ENCODE results near the gene TXN. TPM values are rescaled to one million over a fixed set of nuclear protein-coding genes. Genes with fewer than 3 reads are reported as not detected.

TXN gene
- 120 TPM for polyA plus RNA-seq

- Mint-ChIP-seq H3K36me3 (no peaks in the 10 kb centered on the region), H3K4me1 (peaks cover 16 to 29% (median 23%) of the 10 kb centered on the region in 3 donors), H3K9me3 (no peaks in the 10 kb centered on the region), H3K27me3 (no peaks in the 10 kb centered on the region), H3K4me3 (peak within 1 kb of the TSS; percentile 88 to 98 (median 98)), H3K27ac (peak within 1 kb of the TSS; percentile 83 to 95 (median 93))
These were observed at the start of gene TXN for GRCh38 chr9:110256380-110257096. Gene TXN (minus strand): TSS chr9:110256507. CDS start chr9:110256435, 72 bp downstream.

GRCh38 chr9:110303133-110303532, 46.8 kb upstream of the TXN start:
- Mint-ChIP-seq H3K4me3 (no peak overlapping the region), H3K9me3 (no peaks in the 10 kb centered on the region), H3K36me3 (peaks cover 2% of the 10 kb centered on the region), H3K27me3 (peaks cover 6% of the 10 kb centered on the region), H3K27ac (no peak overlapping the region), H3K4me1 (peaks cover under 1 to 10% (median 4%) of the 10 kb centered on the region in 3 donors)

DNA sequence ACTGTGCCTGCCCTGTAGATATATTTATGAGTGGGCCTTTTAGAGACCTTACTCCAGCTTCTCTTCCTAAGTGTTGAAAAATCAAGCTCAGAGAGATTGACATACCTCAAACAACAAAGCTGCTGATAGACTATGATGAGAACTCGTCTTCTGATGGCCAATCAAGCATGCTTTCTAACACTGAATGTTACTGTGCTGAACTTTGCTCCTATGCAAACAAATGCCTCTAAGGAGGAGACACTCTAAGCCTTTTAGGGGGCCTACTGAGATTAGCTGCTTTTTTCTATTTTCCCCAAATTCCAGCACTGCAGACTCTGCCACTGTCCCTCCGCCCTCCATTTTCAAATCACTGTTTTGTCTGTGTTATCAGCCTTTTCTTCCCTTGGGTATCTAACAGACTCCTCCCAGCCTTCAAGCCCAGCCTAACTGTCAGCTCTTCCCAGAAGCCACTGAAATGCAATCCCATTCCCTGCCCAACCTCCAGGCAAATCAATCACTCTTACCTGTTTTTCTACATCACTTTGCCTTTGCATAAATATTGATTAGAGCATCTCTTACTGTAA, 41.8 kb upstream of the TXN start:
- Mint-ChIP-seq H3K27me3 (peaks cover 5% of the 10 kb centered on the region), H3K27ac (no peak overlapping the region), H3K36me3 (no peaks in the 10 kb centered on the region), H3K4me3 (no peak overlapping the region), H3K9me3 (peaks cover 0 to 1% (median 0%) of the 10 kb centered on the region in 3 donors), H3K4me1 (no peaks in the 10 kb centered on the region)

- Mint-ChIP-seq H3K36me3 (no peaks in the 10 kb centered on the region), H3K27ac (no peak overlapping the region), H3K27me3 (peaks cover 3% of the 10 kb centered on the region), H3K4me3 (no peak overlapping the region), H3K9me3 (peaks cover 0 to 1% (median 0%) of the 10 kb centered on the region in 3 donors), H3K4me1 (no peaks in the 10 kb centered on the region)
These were observed 36.9 kb upstream of the TXN start for GRCh38 chr9:110293248-110293647.

DNA sequence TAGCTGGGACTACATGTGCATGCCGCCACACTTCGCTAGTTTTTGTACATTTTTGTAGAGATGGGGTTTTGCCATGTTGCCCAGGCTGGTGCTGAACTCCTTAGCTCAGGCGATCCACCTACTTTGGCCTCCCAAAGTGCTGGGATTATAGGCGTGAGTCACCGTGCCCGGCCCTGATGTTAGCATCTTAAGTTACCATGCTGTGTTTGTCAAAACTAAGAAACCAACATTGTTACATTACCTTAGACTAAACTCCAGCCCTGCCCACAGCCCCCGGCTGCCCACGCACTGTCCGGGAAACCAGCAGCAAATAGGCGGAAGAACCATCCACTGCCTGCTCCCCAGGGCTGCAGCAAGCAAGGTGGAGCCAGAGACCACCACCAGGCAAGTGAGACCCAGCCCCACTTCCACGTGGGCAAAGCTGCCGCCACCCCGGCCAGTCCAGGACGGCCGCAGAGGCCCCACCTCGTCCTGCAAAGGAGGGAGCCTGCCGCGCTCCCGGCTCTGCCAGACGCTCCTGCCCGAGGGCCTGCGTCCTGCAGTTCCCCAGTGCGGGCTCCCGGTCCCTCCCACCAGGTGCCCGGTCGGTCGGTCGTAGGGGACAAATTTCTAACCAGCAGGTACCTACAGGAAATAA, 35.7 kb upstream of the TXN start:
- Mint-ChIP-seq H3K4me3 (no peak overlapping the region), H3K36me3 (no peaks in the 10 kb centered on the region), H3K27ac (no peak overlapping the region), H3K4me1 (no peaks in the 10 kb centered on the region), H3K27me3 (peaks cover 3% of the 10 kb centered on the region), H3K9me3 (peaks cover 0 to 1% (median 0%) of the 10 kb centered on the region in 3 donors)

DNA sequence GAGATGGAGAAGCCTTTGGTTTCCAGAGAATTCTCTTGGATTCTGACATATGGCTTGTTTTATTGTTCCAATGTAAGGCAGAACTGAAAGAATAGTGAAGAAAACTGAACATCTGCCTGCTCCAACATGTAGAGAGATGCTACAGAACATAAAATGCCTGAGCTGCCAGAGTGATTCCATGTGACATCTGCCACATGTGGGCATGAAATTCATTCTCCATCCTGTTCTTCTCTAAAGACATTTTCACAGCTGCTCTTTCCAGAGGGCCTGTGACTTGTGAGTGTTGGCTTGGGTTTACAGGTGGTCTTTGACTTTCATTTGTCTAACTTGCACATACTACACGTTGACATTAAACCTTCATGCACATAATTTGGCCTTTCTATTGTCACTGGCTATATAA, 33.7 kb upstream of the TXN start:
- H3K27me3 Mint-ChIP-seq, result peaks cover 3% of the 10 kb centered on the region
- H3K9me3 Mint-ChIP-seq, result peaks cover 0 to 1% (median 0%) of the 10 kb centered on the region in 3 donors
- no peak overlapping the region for H3K27ac Mint-ChIP-seq
- no peaks in the 10 kb centered on the region for H3K36me3 Mint-ChIP-seq
- no peaks in the 10 kb centered on the region for H3K4me1 Mint-ChIP-seq
- H3K4me3 Mint-ChIP-seq, result no peak overlapping the region

DNA sequence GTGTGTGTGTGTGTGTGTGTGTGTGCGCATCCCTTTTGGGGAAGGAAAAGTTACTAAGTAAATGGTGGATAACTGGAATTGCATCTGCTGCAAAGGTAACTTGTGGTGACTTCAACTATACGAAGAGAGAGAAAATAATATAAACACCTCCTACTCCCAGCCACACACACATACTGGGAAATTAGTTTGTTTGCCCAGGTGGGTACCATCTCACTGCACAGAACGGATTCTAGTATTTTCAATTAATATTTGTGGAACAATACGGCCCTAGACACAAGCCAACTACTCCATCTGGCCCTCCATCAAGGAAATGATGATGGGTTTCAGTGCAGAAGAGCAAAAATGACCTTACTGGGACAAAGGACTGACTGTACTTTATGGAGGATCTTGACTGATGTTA, 32.2 kb upstream of the TXN start:
- H3K9me3 Mint-ChIP-seq, result peaks cover 0 to 1% (median 0%) of the 10 kb centered on the region in 3 donors
- peaks cover 5% of the 10 kb centered on the region for H3K27me3 Mint-ChIP-seq
- no peaks in the 10 kb centered on the region for H3K4me1 Mint-ChIP-seq

GRCh38 chr9:110287289-110287680, 31.0 kb upstream of the TXN start:
- Mint-ChIP-seq H3K36me3 (no peaks in the 10 kb centered on the region), H3K4me1 (peaks cover 0 to 1% (median 0%) of the 10 kb centered on the region in 3 donors), H3K4me3 (no peak overlapping the region)

More for the DNA sequence above, 32.2 kb upstream of the TXN start:
- Mint-ChIP-seq H3K4me3 (no peak overlapping the region), H3K36me3 (no peaks in the 10 kb centered on the region), H3K27ac (no peak overlapping the region)

DNA sequence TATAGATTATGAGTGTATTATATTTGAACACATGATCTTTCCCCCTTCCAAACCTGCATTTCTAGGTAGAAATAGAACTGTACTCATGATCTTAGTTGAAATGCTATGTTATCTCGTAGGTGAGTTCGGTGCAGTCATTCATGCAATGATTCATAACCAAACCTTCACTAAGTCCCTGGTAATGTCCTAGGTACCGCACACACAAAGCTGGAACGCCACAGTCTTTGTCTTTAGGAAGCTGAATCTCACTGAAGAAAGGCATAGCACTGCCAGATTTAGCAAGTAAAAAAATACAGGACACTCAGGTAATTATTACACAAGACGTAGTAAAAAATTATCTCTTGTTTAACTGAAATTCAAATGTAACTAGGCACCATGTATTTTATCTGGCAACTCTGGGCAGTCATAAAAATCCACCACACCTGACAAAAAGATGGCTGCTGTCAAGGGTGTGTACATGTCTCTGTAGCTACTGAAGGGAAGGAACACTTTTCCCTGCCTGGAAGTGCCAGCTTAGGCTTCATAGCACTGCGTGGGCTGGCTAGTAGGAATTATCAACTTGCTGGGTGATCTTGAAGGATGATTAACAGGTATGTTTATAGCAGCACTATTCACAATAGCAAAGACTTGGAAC, 28.0 kb upstream of the TXN start:
- Mint-ChIP-seq H3K9me3 (no peaks in the 10 kb centered on the region), H3K27me3 (peaks cover 5% of the 10 kb centered on the region), H3K4me3 (no peak overlapping the region), H3K27ac (no peak overlapping the region), H3K36me3 (no peaks in the 10 kb centered on the region), H3K4me1 (peaks cover 0 to 1% (median 0%) of the 10 kb centered on the region in 3 donors)

More at GRCh38 chr9:110287289-110287680, 31.0 kb upstream of the TXN start:
- Mint-ChIP-seq H3K27me3 (peaks cover 5% of the 10 kb centered on the region), H3K27ac (no peak overlapping the region), H3K9me3 (no peaks in the 10 kb centered on the region)

DNA sequence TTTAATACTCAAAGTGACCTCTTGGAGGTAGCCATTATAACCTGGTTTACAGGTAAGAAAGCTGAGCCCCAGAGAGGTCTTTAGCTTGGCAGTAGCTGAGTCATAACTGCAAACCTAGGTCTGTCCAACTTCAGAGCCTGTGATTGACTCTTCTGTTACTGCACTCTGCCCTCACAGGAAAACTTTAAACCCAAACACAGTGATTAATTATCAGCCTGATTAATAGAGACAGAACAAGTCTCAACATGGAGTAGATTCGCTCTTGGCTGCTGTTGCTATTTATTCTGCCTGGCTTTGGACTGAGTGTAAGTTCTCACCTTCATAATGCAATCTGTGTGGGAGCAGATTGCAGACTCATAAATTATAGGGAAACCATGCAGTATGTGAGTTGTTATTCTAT, 27.4 kb upstream of the TXN start:
- no peaks in the 10 kb centered on the region for H3K9me3 Mint-ChIP-seq
- H3K27me3 Mint-ChIP-seq, result peaks cover 5% of the 10 kb centered on the region
- H3K4me1 Mint-ChIP-seq, result peaks cover 0 to 1% (median 0%) of the 10 kb centered on the region in 3 donors
- H3K4me3 Mint-ChIP-seq, result no peak overlapping the region
- no peaks in the 10 kb centered on the region for H3K36me3 Mint-ChIP-seq
- H3K27ac Mint-ChIP-seq, result no peak overlapping the region

DNA sequence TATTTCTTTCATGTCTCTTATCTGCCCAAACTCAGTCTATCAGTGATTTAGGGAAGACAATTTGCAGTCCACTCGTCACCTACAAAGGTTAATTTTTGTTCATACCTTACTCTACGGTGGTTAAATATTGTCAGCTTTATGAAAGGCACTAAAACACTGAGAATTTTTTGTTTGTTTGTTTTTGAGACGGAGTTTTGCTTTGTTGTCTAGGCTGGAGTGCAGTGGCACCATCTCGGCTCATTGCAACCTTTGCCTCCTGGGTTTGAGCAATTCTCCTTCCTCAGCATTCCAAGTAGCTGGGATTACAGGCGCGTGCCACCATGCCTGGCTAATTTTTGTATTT, 26.4 kb upstream of the TXN start:
- peaks cover 5% of the 10 kb centered on the region for H3K27me3 Mint-ChIP-seq
- H3K27ac Mint-ChIP-seq, result no peak overlapping the region
- no peak overlapping the region for H3K4me3 Mint-ChIP-seq
- peaks cover 0 to 1% (median 0%) of the 10 kb centered on the region in 3 donors for H3K4me1 Mint-ChIP-seq
- H3K36me3 Mint-ChIP-seq, result no peaks in the 10 kb centered on the region
- no peaks in the 10 kb centered on the region for H3K9me3 Mint-ChIP-seq

GRCh38 chr9:110282018-110282738, 25.9 kb upstream of the TXN start:
- peaks cover 0 to 1% (median 0%) of the 10 kb centered on the region in 3 donors for H3K4me1 Mint-ChIP-seq
- H3K27ac Mint-ChIP-seq, result no peak overlapping the region
- H3K4me3 Mint-ChIP-seq, result no peak overlapping the region
- H3K9me3 Mint-ChIP-seq, result no peaks in the 10 kb centered on the region
- peaks cover 5% of the 10 kb centered on the region for H3K27me3 Mint-ChIP-seq
- H3K36me3 Mint-ChIP-seq, result no peaks in the 10 kb centered on the region

- Mint-ChIP-seq H3K4me1 (peaks cover 0 to 1% (median 0%) of the 10 kb centered on the region in 3 donors), H3K27ac (no peak overlapping the region), H3K27me3 (peaks cover 6% of the 10 kb centered on the region), H3K4me3 (no peak overlapping the region), H3K9me3 (no peaks in the 10 kb centered on the region), H3K36me3 (no peaks in the 10 kb centered on the region)
These were observed 21.9 kb upstream of the TXN start for GRCh38 chr9:110278080-110278707.

DNA sequence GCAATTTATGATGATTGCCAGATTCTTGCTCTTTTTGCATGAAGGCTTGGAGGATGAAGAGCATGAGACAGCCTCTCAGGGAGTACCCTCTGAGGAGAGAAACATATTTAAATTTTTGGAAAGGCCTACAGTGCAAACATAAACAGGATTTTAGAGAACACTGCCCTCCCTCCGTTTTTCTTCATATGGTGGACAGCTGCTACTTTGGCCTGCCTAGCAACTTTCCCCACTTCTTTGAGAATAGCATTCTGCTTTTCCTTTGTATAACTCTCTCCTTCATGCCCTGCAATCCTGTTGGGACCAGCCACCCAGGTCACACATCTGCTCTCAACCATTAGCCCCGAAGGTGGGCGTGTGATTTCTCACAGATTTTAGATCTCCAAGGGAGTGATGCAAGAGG, 20.5 kb upstream of the TXN start:
- Mint-ChIP-seq H3K27me3 (peaks cover 6% of the 10 kb centered on the region), H3K4me3 (no peak overlapping the region), H3K36me3 (no peaks in the 10 kb centered on the region), H3K9me3 (no peaks in the 10 kb centered on the region), H3K4me1 (no peaks in the 10 kb centered on the region), H3K27ac (no peak overlapping the region)

All from IgD-negative memory B cell (primary cell).